Measurements from ENCODE around the gene FHAD1. TPM values are rescaled to one million over a fixed set of nuclear protein-coding genes. Genes with fewer than 3 reads are reported as not detected.

The FHAD1 gene
- total and polyA plus RNA-seq, 2 of the 13 experiments (the other 11 are each of a cell fraction or from before 2014, with no cell fraction given) = not detected

GRCh38 chr1:15328351-15329103, 81.5 kb downstream of the FHAD1 start (continued):
- TF ChIP-seq MAF1 (CRISPR knock-in tag; IDR thresholded peaks at IDR 0.05; ENCODE audit: borderline replicate concordance) (no peak), FOXJ3 (CRISPR knock-in tag; IDR thresholded peaks at IDR 0.05; ENCODE audit: borderline replicate concordance) (no peak), ZNF772 (CRISPR knock-in tag; IDR thresholded peaks at IDR 0.05) (no peak), ZBTB33 (CRISPR knock-in tag; IDR thresholded peaks at IDR 0.05) (no peak)

- TF ChIP-seq BCL6 (CRISPR knock-in tag; IDR thresholded peaks at IDR 0.05) (peak; percentile 70), TBX3 (IDR thresholded peaks at IDR 0.05; ENCODE audit: borderline replicate concordance) (no peak), ATF2 (CRISPR knock-in tag; IDR thresholded peaks at IDR 0.05) (no peak), CTCF (CRISPR knock-in tag; IDR thresholded peaks at IDR 0.05) (peak; percentile 35), ADNP (CRISPR knock-in tag; IDR thresholded peaks at IDR 0.05) (no peak), ATAD3A (CRISPR knock-in tag; IDR thresholded peaks at IDR 0.05) (no peak), IRF2 (CRISPR knock-in tag; IDR thresholded peaks at IDR 0.05) (no peak)
- intact Hi-C loops (cut with micrococcal nuclease; ENCODE audit: unreplicated experiment) = no loop called here
- no peak overlapping the region for H3K4me2 ChIP-seq (ENCODE audit: low read depth, low read length)
Observed at GRCh38 chr1:15329104-15329820, 82.2 kb downstream of the FHAD1 start.

More at GRCh38 chr1:15329104-15329820, 82.2 kb downstream of the FHAD1 start:
- no TSS peak for BruUV-seq (replicated peaks)
- Histone ChIP-seq H2AFZ (ENCODE audit: low read length) (no peak overlapping the region), H3K4me1 (ENCODE audit: insufficient read depth, low read length) (peaks cover 9% of the 10 kb centered on the region; the same call in 1 of the 2 replicates), H3K36me3 (replicated peaks in 1 of 2; ENCODE audit: control insufficient read depth in 1 of 2, insufficient read depth in 2 of 2, low read length in 2 of 2) (no peaks in the 10 kb centered on the region), H3K4me3 (replicated peaks in 1 of 3; ENCODE audit: insufficient read depth in 1 of 3, low read depth in 2 of 3, low read length in 3 of 3) (no peak overlapping the region), H3K9me3 (ENCODE audit: low read length) (no peaks in the 10 kb centered on the region), H3K27me3 (ENCODE audit: control insufficient read depth in 1 of 2, insufficient read depth in 2 of 2, low read length in 2 of 2) (peaks cover 5 to 23% of the 10 kb centered on the region in 2 experiments; a peak in 2 of 5 replicates), H3K9ac (ENCODE audit: insufficient read depth, low read depth, low read length) (no peak overlapping the region), H3K79me2 (ENCODE audit: insufficient read depth, low read length) (no peaks in the 10 kb centered on the region), H4K20me1 (ENCODE audit: insufficient read depth, low read length) (no peaks in the 10 kb centered on the region), H3K27ac (ENCODE audit: extremely low read length, insufficient read depth, low read length) (no peak overlapping the region)
- ATAC-seq (no peak), DNase-seq (ENCODE audit: low spot score) (no peak), FAIRE-seq (no peak)
- WGBS (ENCODE audit: low lambda C conversion rate) = 36% methylated on average over 16 of the region's 21 CpGs
- in situ Hi-C loops (cut with HindIII; ENCODE audit: extremely low pct_ligation_motif_present, low pct_unique_long_range_greater_than_20kb) = loop anchor here (5.0 kb wide), 1 partner anchor 98 kb away; no protein-coding TSS in a partner anchor
- POLR2A ChIA-PET = no interaction called here
- CTCF ChIA-PET (ENCODE audit: low intra/inter-chr PET ratio, low total read pairs) = interaction anchor here (1.5 kb wide), 1 partner anchor 92 kb away, joined by 3 read pairs; no protein-coding TSS in a partner anchor

Measured in HepG2 (cell line).